K562 (cell line): ENCODE data around the gene ARFGEF3. TPM values are rescaled to one million over a fixed set of nuclear protein-coding genes. Genes with fewer than 3 reads are reported as not detected.

Experiments used
- ATAC-seq: fragments of 200-7000 bp; cut with Tn5 transposase; 3 replicates; pipeline ENCODE4 v1.9.1; 2020; ENCODE audit warnings: moderate library complexity
- BruUV-seq: library from RNA; stranded (reverse); fragments of 400-500 nt; replicated peaks from 2 replicates; lab custom pipeline; 2021; lab: Mats Ljungman, UMichigan
- CTCF ChIA-PET: fragments of 300-600 bp; formaldehyde crosslinking; extraction: SDS; loops from one replicate; lab custom pipeline; 2021; ENCODE audit warnings: low intra/inter-chr PET ratio; lab: Yijun Ruan, JAX
- POLR2A ChIA-PET: fragments of 300-600, 350-650 bp; sonication (Branson Sonifier 250); formaldehyde crosslinking; extraction: SDS; loops from one replicate; lab custom pipeline; 2021; ENCODE audit warnings: antibody characterized with exemption, inconsistent platforms; lab: Yijun Ruan, JAX
- DNase-seq, 4 experiments: peaks; one replicate each; pipeline versions ENCODE4 v3.0.0 to v3.0.0-alpha.2; 2011 to 2018; ENCODE audit warnings: low spot score in 3 of 4, mixed read lengths in 3 of 4; ENCODE audit errors: extremely low read depth in 1 of 4
- FAIRE-seq: peaks from 2 replicates; lab custom pipeline; 2011; peaks lifted over from hg19 to GRCh38; lab: Jason Lieb, UNC
- H2AFZ ChIP-seq: 2 replicates; pipeline ENCODE4 v1.6.0; 2011; ENCODE audit warnings: low read depth, low read length, control low read depth, inconsistent platforms
- H3K27ac ChIP-seq: fragments of 200-600 bp; 3 replicates; pipeline ENCODE4 v1.8.0; 2011; ENCODE audit warnings: low read depth, mild to moderate bottlenecking, control low read depth, inconsistent platforms, low read length, moderate library complexity, mixed read lengths; ENCODE audit errors: extremely low read depth
- H3K27me3 ChIP-seq, 2 experiments: fragments of 300-600 bp in 1 of 2; 2 replicates in 1 of 2; 3 replicates in 1 of 2; pipeline versions ENCODE4 v1.6.0 to v1.8.0; 2011; ENCODE audit warnings: inconsistent platforms in 2 of 2, low read length in 2 of 2, mild to moderate bottlenecking in 1 of 2, mixed read lengths in 1 of 2, moderate library complexity in 1 of 2; ENCODE audit not compliant: control insufficient read depth in 2 of 2, insufficient read depth in 2 of 2
- H3K36me3 ChIP-seq: fragments of 300-600 bp; 3 replicates; pipeline ENCODE4 v1.8.0; 2011; ENCODE audit warnings: mild to moderate bottlenecking, low read length, inconsistent platforms; ENCODE audit not compliant: control insufficient read depth, insufficient read depth
- H3K4me1 ChIP-seq, 2 experiments: fragments of 200-600 bp in 1 of 2; replicated peaks in 1 of 2; 2 replicates in 1 of 2; 3 replicates in 1 of 2; pipeline versions ENCODE4 v1.5.1 to v1.8.0; 2011; ENCODE audit warnings: inconsistent platforms in 2 of 2, low read length in 2 of 2, mild to moderate bottlenecking in 1 of 2, mixed read lengths in 1 of 2, moderate library complexity in 1 of 2; ENCODE audit not compliant: control insufficient read depth in 2 of 2, insufficient read depth in 2 of 2
- H3K4me2 ChIP-seq: 2 replicates; pipeline ENCODE4 v1.6.1; 2011; ENCODE audit warnings: low read length, control low read depth, inconsistent platforms, mixed read lengths; ENCODE audit not compliant: insufficient read depth
- H3K4me3 ChIP-seq: fragments of 200-600 bp; sonication (generic), shearing (Covaris generic); 2 replicates; pipeline ENCODE4 v1.5.1; 2016; ENCODE audit warnings: control low read depth, inconsistent platforms
- H3K79me2 ChIP-seq: fragments of 200-600 bp; 3 replicates; pipeline ENCODE4 v1.8.0; 2011; ENCODE audit warnings: low read length, inconsistent platforms; ENCODE audit not compliant: control insufficient read depth, insufficient read depth
- H3K9ac ChIP-seq, 2 experiments: 2 replicates each; pipeline versions ENCODE4 v1.6.0 to v1.6.1; 2011; ENCODE audit warnings: low read depth in 2 of 2, low read length in 2 of 2, control low read depth in 1 of 2, inconsistent platforms in 1 of 2, mild to moderate bottlenecking in 1 of 2, mixed read lengths in 1 of 2; ENCODE audit not compliant: insufficient read depth in 1 of 2
- H3K9me1 ChIP-seq: one replicate; pipeline ENCODE4 v1.6.0; 2011; ENCODE audit warnings: inconsistent platforms, mild to moderate bottlenecking, low read length, moderate library complexity; ENCODE audit not compliant: control insufficient read depth, insufficient read depth
- H3K9me3 ChIP-seq: replicated peaks from 2 replicates; pipeline ENCODE4 v1.5.1; 2011; ENCODE audit warnings: low read depth, low read length, inconsistent platforms; ENCODE audit not compliant: control insufficient read depth, insufficient read depth
- H4K20me1 ChIP-seq: replicated peaks from 2 replicates; pipeline ENCODE4 v1.6.1; 2011; ENCODE audit warnings: low read length, inconsistent platforms, mixed read lengths; ENCODE audit not compliant: control insufficient read depth, insufficient read depth
- CEBPG ChIP-seq, 3 experiments: fragments of 200-800 bp in 1 of 3; sonication (Bioruptor generic) in 1 of 3; sonication (generic) in 1 of 3; formaldehyde crosslinking in 1 of 3; IDR thresholded peaks in 2 of 3; conservative IDR thresholded peaks in 1 of 3; 2 replicates each; pipeline versions ENCODE4 v1.6.1 to v1.8.0; 2016 to 2022; ENCODE audit warnings: missing compliant biosample characterization in 2 of 3, missing genetic modification characterization in 2 of 3, mild to moderate bottlenecking in 1 of 3, missing genetic modification reagents in 1 of 3
- CREBBP ChIP-seq: IDR thresholded peaks from one replicate; pipeline ENCODE4 v1.6.1; 2012; ENCODE audit warnings: low read depth, mild to moderate bottlenecking, control low read depth, inconsistent platforms, low read length
- DNMT1 ChIP-seq: fragments of 450-650 bp; IDR thresholded peaks from 2 replicates; pipeline ENCODE4 v1.6.1; 2016; ENCODE audit warnings: antibody characterized with exemption, mild to moderate bottlenecking
- DPF2 ChIP-seq: fragments of 450-650 bp; IDR thresholded peaks from 2 replicates; pipeline ENCODE4 v1.6.1; 2016
- EGR1 ChIP-seq: fragments of 450-650 bp; conservative IDR thresholded peaks from 2 replicates; pipeline ENCODE4 v1.6.1; 2017; ENCODE audit warnings: mild to moderate bottlenecking
- HBP1 ChIP-seq: fragments of 450-650 bp; formaldehyde crosslinking; IDR thresholded peaks from 2 replicates; pipeline ENCODE4 v1.4.0; 2022; ENCODE audit warnings: missing genetic modification characterization
- IRF9 ChIP-seq: fragments of 450-650 bp; IDR thresholded peaks from 2 replicates; pipeline ENCODE4 v1.6.1; 2016; ENCODE audit warnings: missing biosample characterization, missing genetic modification characterization
- NUFIP1 ChIP-seq: fragments of 450-650 bp; IDR thresholded peaks from 2 replicates; pipeline ENCODE4 v1.6.1; 2018; ENCODE audit not compliant: partially characterized antibody
- OTX1 ChIP-seq: fragments of 450-650 bp; formaldehyde crosslinking; IDR thresholded peaks from 2 replicates; pipeline ENCODE4 v1.4.0; 2022; ENCODE audit warnings: mild to moderate bottlenecking
- POLR2B ChIP-seq: fragments of 450-650 bp; IDR thresholded peaks from 2 replicates; pipeline ENCODE4 v1.6.1; 2018; ENCODE audit warnings: low read depth; ENCODE audit not compliant: partially characterized antibody
- TSHZ1 ChIP-seq: fragments of 250-450 bp; sonication (Bioruptor Pico); IDR thresholded peaks from 2 replicates; pipeline ENCODE4 v1.4.0; 2020; ENCODE audit warnings: mild to moderate bottlenecking, moderate library complexity
- ZBTB2 ChIP-seq: fragments of 450-650 bp; IDR thresholded peaks from 2 replicates; pipeline ENCODE4 v1.6.1; 2016; ENCODE audit warnings: antibody characterized with exemption
- ZNF133 ChIP-seq: fragments of 250-450 bp; sonication (Bioruptor Pico); IDR thresholded peaks from 2 replicates; pipeline ENCODE4 v1.4.0; 2020; ENCODE audit warnings: mild to moderate bottlenecking
- ZNF436 ChIP-seq: fragments of 250-450, 450-650 bp; sonication (Bioruptor Pico); formaldehyde crosslinking; IDR thresholded peaks from 2 replicates; pipeline ENCODE4 v1.7.0; 2020; ENCODE audit warnings: mild to moderate bottlenecking
- WGBS: fragments of 100-300 bp; shearing (Covaris generic); methylation state at CpG from one replicate; pipeline ENCODE4 v1.1.6; 2016; ENCODE audit warnings: low coverage, mixed read lengths; ENCODE audit not compliant: insufficient coverage; ENCODE audit errors: missing lambda C conversion rate; 5-methylcytosine and 5-hydroxymethylcytosine counted together
- in situ Hi-C: fragments of 300-500 bp; cut with MboI; formaldehyde crosslinking; loops from 4 replicates; pipeline ENCODE4 v1.15.0; 2018; ENCODE audit warnings: inconsistent platforms, mixed read lengths
- intact Hi-C: fragments of 100-400 bp; cut with micrococcal nuclease; formaldehyde crosslinking; loops from 2 replicates; pipeline ENCODE4 v1.14.2; 2022
- polyA plus RNA-seq, 8 experiments: library from polyadenylated mRNA; depleted of rRNA in 4 of 8; stranded (reverse) in 5 of 8; unstranded in 3 of 8; fragments of >200 nt; fragmentation: Nextera tagmentation in 2 of 8; fragmentation: Illumina TruSeq in 1 of 8; extraction: Ambion mirVana in 2 of 8; extraction: Trizol in 1 of 8; gene quantifications; 2 replicates each; pipeline versions ENCODE4 v1.2.1 to v1.2.3, GENCODE V29; 2011 to 2014; ENCODE audit warnings: inconsistent platforms in 1 of 8, missing spikeins in 1 of 8
- total RNA-seq, 7 experiments: library from RNA; depleted of rRNA in 6 of 7; stranded (reverse); fragments of >200 nt in 6 of 7; fragmentation: Illumina TruSeq in 2 of 7; extraction: Trizol in 2 of 7; gene quantifications; 2 replicates each; pipeline versions ENCODE4 v1.2.1 to v1.2.3, GENCODE V29; 2011 to 2021; ENCODE audit warnings: low replicate concordance in 1 of 7

Gene ARFGEF3
- total and polyA plus RNA-seq, 9 of the 15 experiments (the other 6 are each of a cell fraction or from before 2014, with no cell fraction given), result under 0.01 to 0.02 TPM; not detected in 7

GRCh38 chr6:138255443-138255842, 93.7 kb downstream of the ARFGEF3 start (continued):
- no peak for TF ChIP-seq NUFIP1
- no peak for TF ChIP-seq ZNF133 (CRISPR knock-in tag)
- TF ChIP-seq EGR1, result no peak
- TF ChIP-seq ZNF436 (CRISPR knock-in tag), result no peak
- no peak for TF ChIP-seq DPF2

GRCh38 chr6:138257638-138258040, 95.9 kb downstream of the ARFGEF3 start:
- Histone ChIP-seq H4K20me1 (no peaks in the 10 kb centered on the region), H3K4me3 (no peak overlapping the region), H3K9me1 (no peaks in the 10 kb centered on the region), H3K27me3 (peaks cover 15 to 26% of the 10 kb centered on the region in 2 experiments), H3K36me3 (no peaks in the 10 kb centered on the region), H3K79me2 (no peaks in the 10 kb centered on the region), H3K4me2 (no peak overlapping the region), H3K4me1 (0 out of 5 replicates have a peak, but pooled peaks cover 0 to 2% of the 10 kb centered on the region in 2 experiments), H3K9ac (no peak overlapping the region), H3K9me3 (no peaks in the 10 kb centered on the region), H2AFZ (no peak overlapping the region), H3K27ac (no peak overlapping the region)
- 0% methylated on average over 1 of the region's 1 CpG for WGBS
- intact Hi-C loops, result no loop called here
- CTCF ChIA-PET, result no interaction called here
- DNase-seq, result no peak
- in situ Hi-C loops, result no loop called here
- FAIRE-seq, result no peak
- no peak for ATAC-seq
- no TSS peak for BruUV-seq
- POLR2A ChIA-PET, result interaction anchor here (0.6 kb wide), 1 partner anchor 11 kb away, joined by 3 read pairs; no protein-coding TSS in a partner anchor
- no peak for TF ChIP-seq DNMT1
- TF ChIP-seq POLR2B, result no peak
- TF ChIP-seq CREBBP, result no peak
- no peak for TF ChIP-seq ZBTB2
- TF ChIP-seq CEBPG (CRISPR knock-in tag; IDR thresholded peaks at IDR 0.05), result no peak
- TF ChIP-seq CEBPG (tag; conservative IDR thresholded peaks at IDR 0.05 in 1 of 2, IDR thresholded peaks at IDR 0.05 in 1 of 2), result no peak
- no peak for TF ChIP-seq TSHZ1
- TF ChIP-seq IRF9 (tag), result no peak
- TF ChIP-seq OTX1, result no peak
- no peak for TF ChIP-seq HBP1 (CRISPR knock-in tag)
